GM23338 (cell line): ENCODE measurements around the gene GCFC2. TPM values are rescaled to one million over a fixed set of nuclear protein-coding genes. Genes with fewer than 3 reads are reported as not detected.

Source experiments
- ATAC-seq: fragments of 200-7000 bp; cut with Tn5 transposase; 3 replicates; pipeline ENCODE4 v1.9.1; 2020
- DNase-seq: peaks from one replicate; pipeline ENCODE4 v3.0.0-alpha.2; 2015; ENCODE audit warnings: low spot score
- H2AFZ ChIP-seq: fragments of 200-600 bp; sonication (generic); 2 replicates; pipeline ENCODE4 v1.8.0; 2016; ENCODE audit warnings: antibody characterized with exemption, mild to moderate bottlenecking, moderate library complexity
- H3F3A ChIP-seq: fragments of 200-600 bp; sonication (generic); replicated peaks from 2 replicates; pipeline ENCODE4 v1.8.0; 2017; ENCODE audit warnings: antibody characterized with exemption, mixed run types, low read depth
- H3K27ac ChIP-seq: fragments of 200-600 bp; sonication (generic); 2 replicates; pipeline ENCODE4 v1.6.1; 2016; ENCODE audit warnings: low read depth
- H3K27me3 ChIP-seq: fragments of 200-600 bp; sonication (generic); 2 replicates; pipeline ENCODE4 v1.8.0; 2016; ENCODE audit warnings: mild to moderate bottlenecking, mixed run types, moderate library complexity; ENCODE audit not compliant: insufficient read depth
- H3K36me3 ChIP-seq: fragments of 200-600 bp; sonication (generic); 2 replicates; pipeline ENCODE4 v1.8.0; 2016; ENCODE audit warnings: mild to moderate bottlenecking; ENCODE audit not compliant: insufficient read depth
- H3K4me1 ChIP-seq: fragments of 200-600 bp; sonication (generic); 2 replicates; pipeline ENCODE4 v1.8.0; 2016; ENCODE audit warnings: mild to moderate bottlenecking, moderate library complexity; ENCODE audit not compliant: insufficient read depth
- H3K4me2 ChIP-seq: fragments of 200-600 bp; sonication (generic); 2 replicates; pipeline ENCODE4 v1.7.1; 2017; ENCODE audit warnings: mixed run types
- H3K4me3 ChIP-seq: fragments of 200-600 bp; sonication (generic); 2 replicates; pipeline ENCODE4 v1.6.1; 2016; ENCODE audit warnings: mixed run types
- H3K79me2 ChIP-seq: fragments of 200-600 bp; sonication (generic); replicated peaks from 2 replicates; pipeline ENCODE4 v1.8.0; 2017; ENCODE audit warnings: mild to moderate bottlenecking; ENCODE audit not compliant: insufficient read depth
- H3K9me2 ChIP-seq: fragments of 200-600 bp; sonication (generic); 2 replicates; pipeline ENCODE4 v1.8.0; 2017; ENCODE audit not compliant: insufficient read depth
- H4K20me1 ChIP-seq: fragments of 200-600 bp; sonication (generic); replicated peaks from 2 replicates; pipeline ENCODE4 v1.8.0; 2017; ENCODE audit warnings: mild to moderate bottlenecking; ENCODE audit not compliant: insufficient read depth
- H3K27ac Mint-ChIP-seq: 2 replicates; pipeline ENCODE4 v1.8.0; 2020; ENCODE audit warnings: inconsistent platforms, mild to moderate bottlenecking, moderate library complexity, mixed read lengths
- H3K27me3 Mint-ChIP-seq: 3 replicates; pipeline ENCODE4 v1.8.0; 2022; ENCODE audit warnings: low read depth, mild to moderate bottlenecking, moderate library complexity, mixed read lengths, inconsistent platforms; ENCODE audit not compliant: insufficient read depth, poor library complexity
- H3K36me3 Mint-ChIP-seq: 3 replicates; pipeline ENCODE4 v1.8.0; 2021; ENCODE audit warnings: low read depth, mild to moderate bottlenecking, inconsistent platforms, moderate library complexity, mixed read lengths
- H3K4me1 Mint-ChIP-seq: 3 replicates; pipeline ENCODE4 v1.8.0; 2020; ENCODE audit warnings: mild to moderate bottlenecking, inconsistent platforms, mixed read lengths
- H3K4me3 Mint-ChIP-seq: 3 replicates; pipeline ENCODE4 v1.8.0; 2021; ENCODE audit warnings: moderate library complexity, mild to moderate bottlenecking, inconsistent platforms, mixed read lengths
- H3K9me3 Mint-ChIP-seq: 3 replicates; pipeline ENCODE4 v1.8.0; 2020; ENCODE audit warnings: moderate library complexity, mild to moderate bottlenecking, inconsistent platforms, mixed read lengths
- CREB1 ChIP-seq: fragments of 250-450 bp; sonication (Bioruptor Pico); IDR thresholded peaks from 2 replicates; pipeline ENCODE4 v1.5.0; 2020; ENCODE audit warnings: low read depth, mild to moderate bottlenecking, moderate library complexity
- EZH2 ChIP-seq: fragments of 200-600 bp; sonication (generic); IDR thresholded peaks from one replicate; pipeline ENCODE4 v1.8.0; 2017; ENCODE audit warnings: antibody characterized with exemption, mild to moderate bottlenecking, low read depth; ENCODE audit not compliant: unreplicated experiment
- EZH2phosphoT487 ChIP-seq: fragments of 200-600 bp; sonication (generic); IDR thresholded peaks from one replicate; pipeline ENCODE4 v1.8.1; 2018; ENCODE audit warnings: antibody characterized with exemption; ENCODE audit not compliant: unreplicated experiment
- JUNB ChIP-seq: IDR thresholded peaks from one replicate; pipeline ENCODE4 v1.6.1; 2016; ENCODE audit warnings: antibody characterized with exemption; ENCODE audit not compliant: unreplicated experiment
- NANOG ChIP-seq: IDR thresholded peaks from 2 replicates; pipeline ENCODE4 v1.6.1; 2016; ENCODE audit warnings: antibody characterized with exemption, borderline replicate concordance
- POLR2AphosphoS5 ChIP-seq: IDR thresholded peaks from 2 replicates; pipeline ENCODE4 v1.6.1; 2016; ENCODE audit warnings: antibody characterized with exemption, low read depth
- STAT1 ChIP-seq: IDR thresholded peaks from one replicate; pipeline ENCODE4 v1.6.1; 2016; ENCODE audit warnings: antibody characterized with exemption; ENCODE audit not compliant: unreplicated experiment
- ZNF114 ChIP-seq: fragments of 250-450 bp; sonication (Bioruptor Pico); IDR thresholded peaks from 2 replicates; pipeline ENCODE4 v1.5.0; 2020; ENCODE audit warnings: mild to moderate bottlenecking, moderate library complexity
- ZNF331 ChIP-seq: fragments of 250-450 bp; sonication (Bioruptor Pico); IDR thresholded peaks from 2 replicates; pipeline ENCODE4 v1.5.0; 2020; ENCODE audit warnings: low read depth, mild to moderate bottlenecking, moderate library complexity
- polyA plus RNA-seq: library from polyadenylated mRNA; unstranded; fragments of >200 nt; fragmentation: Nextera tagmentation; extraction: Ambion mirVana; gene quantifications from 2 replicates; pipeline ENCODE4 v1.2.1, GENCODE V29; 2016
- total RNA-seq: library from RNA; depleted of rRNA; stranded (reverse); fragments of >200 nt; shearing (Covaris generic); gene quantifications from 2 replicates; pipeline ENCODE4 v1.2.3, GENCODE V29; 2014
- TF ChIP-seq, protein P1 (sequence below): fragments of 250-450 bp; sonication (Bioruptor Pico); IDR thresholded peaks from 2 replicates; pipeline ENCODE4 v1.5.0; 2020; ENCODE audit warnings: mild to moderate bottlenecking, moderate library complexity
- TF ChIP-seq, protein P2 (sequence below), 2 experiments: fragments of 200-600 bp in 1 of 2; sonication (generic) in 1 of 2; conservative IDR thresholded peaks; 2 replicates each; pipeline versions ENCODE4 v1.5.1 to v1.6.1; 2016 to 2017; ENCODE audit warnings: antibody characterized with exemption in 2 of 2, low read depth in 2 of 2, mild to moderate bottlenecking in 2 of 2, moderate library complexity in 1 of 2
- TF ChIP-seq, protein P3 (sequence below): IDR thresholded peaks from 2 replicates; pipeline ENCODE4 v1.6.1; 2016; ENCODE audit warnings: antibody characterized with exemption
- TF ChIP-seq, protein P4 (sequence below): IDR thresholded peaks from one replicate; pipeline ENCODE4 v1.6.1; 2018; ENCODE audit warnings: antibody characterized with exemption; ENCODE audit not compliant: unreplicated experiment

Gene GCFC2
- total and polyA plus RNA-seq, 2 experiments from 2014 or later, result 23.8 to 26.2 TPM

DNA sequence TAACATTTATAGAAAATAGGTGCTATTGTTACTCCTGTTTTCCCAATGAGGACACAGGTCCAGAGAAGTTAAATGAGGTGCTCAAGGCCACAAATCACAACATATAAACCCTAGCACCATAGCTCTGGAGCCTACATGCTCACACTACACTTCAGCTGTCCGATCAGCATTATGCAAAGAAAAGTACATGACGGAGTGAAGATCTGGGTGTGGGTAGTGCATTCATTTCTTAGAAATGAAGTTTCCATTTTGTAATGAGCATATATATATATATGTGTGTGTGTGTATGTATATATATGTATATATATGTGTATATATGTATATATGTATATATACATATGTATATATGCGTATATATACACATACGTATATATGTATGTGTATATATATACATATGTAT, 94.3 kb downstream of the GCFC2 start:
- Histone ChIP-seq H3K9me2 (peaks cover 7% of the 10 kb centered on the region), H3K4me3 (no peak overlapping the region), H3K27ac (no peak overlapping the region), H3K36me3 (no peaks in the 10 kb centered on the region), H3K79me2 (no peaks in the 10 kb centered on the region), H4K20me1 (no peaks in the 10 kb centered on the region), H3K27me3 (no peaks in the 10 kb centered on the region), H3K4me2 (no peak overlapping the region), H3F3A (no peaks in the 10 kb centered on the region), H3K4me1 (no peaks in the 10 kb centered on the region), H2AFZ (no peak overlapping the region)
- Mint-ChIP-seq H3K27me3 (no peaks in the 10 kb centered on the region), H3K36me3 (no peaks in the 10 kb centered on the region), H3K4me1 (no peaks in the 10 kb centered on the region), H3K9me3 (no peaks in the 10 kb centered on the region; the same call in 2 of the 3 replicates), H3K4me3 (no peak overlapping the region), H3K27ac (no peak overlapping the region)
- ATAC-seq (no peak), DNase-seq (no peak)
- TF ChIP-seq, protein P1, sequence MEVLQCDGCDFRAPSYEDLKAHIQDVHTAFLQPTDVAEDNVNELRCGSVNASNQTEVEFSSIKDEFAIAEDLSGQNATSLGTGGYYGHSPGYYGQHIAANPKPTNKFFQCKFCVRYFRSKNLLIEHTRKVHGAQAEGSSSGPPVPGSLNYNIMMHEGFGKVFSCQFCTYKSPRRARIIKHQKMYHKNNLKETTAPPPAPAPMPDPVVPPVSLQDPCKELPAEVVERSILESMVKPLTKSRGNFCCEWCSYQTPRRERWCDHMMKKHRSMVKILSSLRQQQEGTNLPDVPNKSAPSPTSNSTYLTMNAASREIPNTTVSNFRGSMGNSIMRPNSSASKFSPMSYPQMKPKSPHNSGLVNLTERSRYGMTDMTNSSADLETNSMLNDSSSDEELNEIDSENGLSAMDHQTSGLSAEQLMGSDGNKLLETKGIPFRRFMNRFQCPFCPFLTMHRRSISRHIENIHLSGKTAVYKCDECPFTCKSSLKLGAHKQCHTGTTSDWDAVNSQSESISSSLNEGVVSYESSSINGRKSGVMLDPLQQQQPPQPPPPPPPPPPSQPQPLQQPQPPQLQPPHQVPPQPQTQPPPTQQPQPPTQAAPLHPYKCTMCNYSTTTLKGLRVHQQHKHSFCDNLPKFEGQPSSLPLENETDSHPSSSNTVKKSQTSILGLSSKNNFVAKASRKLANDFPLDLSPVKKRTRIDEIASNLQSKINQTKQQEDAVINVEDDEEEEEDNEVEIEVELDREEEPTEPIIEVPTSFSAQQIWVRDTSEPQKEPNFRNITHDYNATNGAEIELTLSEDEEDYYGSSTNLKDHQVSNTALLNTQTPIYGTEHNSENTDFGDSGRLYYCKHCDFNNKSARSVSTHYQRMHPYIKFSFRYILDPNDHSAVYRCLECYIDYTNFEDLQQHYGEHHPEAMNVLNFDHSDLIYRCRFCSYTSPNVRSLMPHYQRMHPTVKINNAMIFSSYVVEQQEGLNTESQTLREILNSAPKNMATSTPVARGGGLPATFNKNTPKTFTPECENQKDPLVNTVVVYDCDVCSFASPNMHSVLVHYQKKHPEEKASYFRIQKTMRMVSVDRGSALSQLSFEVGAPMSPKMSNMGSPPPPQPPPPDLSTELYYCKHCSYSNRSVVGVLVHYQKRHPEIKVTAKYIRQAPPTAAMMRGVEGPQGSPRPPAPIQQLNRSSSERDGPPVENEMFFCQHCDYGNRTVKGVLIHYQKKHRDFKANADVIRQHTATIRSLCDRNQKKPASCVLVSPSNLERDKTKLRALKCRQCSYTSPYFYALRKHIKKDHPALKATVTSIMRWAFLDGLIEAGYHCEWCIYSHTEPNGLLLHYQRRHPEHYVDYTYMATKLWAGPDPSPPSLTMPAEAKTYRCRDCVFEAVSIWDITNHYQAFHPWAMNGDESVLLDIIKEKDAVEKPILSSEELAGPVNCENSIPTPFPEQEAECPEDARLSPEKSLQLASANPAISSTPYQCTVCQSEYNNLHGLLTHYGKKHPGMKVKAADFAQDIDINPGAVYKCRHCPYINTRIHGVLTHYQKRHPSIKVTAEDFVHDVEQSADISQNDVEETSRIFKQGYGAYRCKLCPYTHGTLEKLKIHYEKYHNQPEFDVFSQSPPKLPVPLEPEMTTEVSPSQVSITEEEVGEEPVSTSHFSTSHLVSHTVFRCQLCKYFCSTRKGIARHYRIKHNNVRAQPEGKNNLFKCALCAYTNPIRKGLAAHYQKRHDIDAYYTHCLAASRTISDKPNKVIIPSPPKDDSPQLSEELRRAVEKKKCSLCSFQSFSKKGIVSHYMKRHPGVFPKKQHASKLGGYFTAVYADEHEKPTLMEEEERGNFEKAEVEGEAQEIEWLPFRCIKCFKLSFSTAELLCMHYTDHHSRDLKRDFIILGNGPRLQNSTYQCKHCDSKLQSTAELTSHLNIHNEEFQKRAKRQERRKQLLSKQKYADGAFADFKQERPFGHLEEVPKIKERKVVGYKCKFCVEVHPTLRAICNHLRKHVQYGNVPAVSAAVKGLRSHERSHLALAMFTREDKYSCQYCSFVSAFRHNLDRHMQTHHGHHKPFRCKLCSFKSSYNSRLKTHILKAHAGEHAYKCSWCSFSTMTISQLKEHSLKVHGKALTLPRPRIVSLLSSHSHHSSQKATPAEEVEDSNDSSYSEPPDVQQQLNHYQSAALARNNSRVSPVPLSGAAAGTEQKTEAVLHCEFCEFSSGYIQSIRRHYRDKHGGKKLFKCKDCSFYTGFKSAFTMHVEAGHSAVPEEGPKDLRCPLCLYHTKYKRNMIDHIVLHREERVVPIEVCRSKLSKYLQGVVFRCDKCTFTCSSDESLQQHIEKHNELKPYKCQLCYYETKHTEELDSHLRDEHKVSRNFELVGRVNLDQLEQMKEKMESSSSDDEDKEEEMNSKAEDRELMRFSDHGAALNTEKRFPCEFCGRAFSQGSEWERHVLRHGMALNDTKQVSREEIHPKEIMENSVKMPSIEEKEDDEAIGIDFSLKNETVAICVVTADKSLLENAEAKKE, result no peak
- TF ChIP-seq POLR2AphosphoS5, result no peak
- no peak for TF ChIP-seq ZNF114 (CRISPR knock-in tag)
- TF ChIP-seq CREB1, result no peak
- TF ChIP-seq, protein P2, sequence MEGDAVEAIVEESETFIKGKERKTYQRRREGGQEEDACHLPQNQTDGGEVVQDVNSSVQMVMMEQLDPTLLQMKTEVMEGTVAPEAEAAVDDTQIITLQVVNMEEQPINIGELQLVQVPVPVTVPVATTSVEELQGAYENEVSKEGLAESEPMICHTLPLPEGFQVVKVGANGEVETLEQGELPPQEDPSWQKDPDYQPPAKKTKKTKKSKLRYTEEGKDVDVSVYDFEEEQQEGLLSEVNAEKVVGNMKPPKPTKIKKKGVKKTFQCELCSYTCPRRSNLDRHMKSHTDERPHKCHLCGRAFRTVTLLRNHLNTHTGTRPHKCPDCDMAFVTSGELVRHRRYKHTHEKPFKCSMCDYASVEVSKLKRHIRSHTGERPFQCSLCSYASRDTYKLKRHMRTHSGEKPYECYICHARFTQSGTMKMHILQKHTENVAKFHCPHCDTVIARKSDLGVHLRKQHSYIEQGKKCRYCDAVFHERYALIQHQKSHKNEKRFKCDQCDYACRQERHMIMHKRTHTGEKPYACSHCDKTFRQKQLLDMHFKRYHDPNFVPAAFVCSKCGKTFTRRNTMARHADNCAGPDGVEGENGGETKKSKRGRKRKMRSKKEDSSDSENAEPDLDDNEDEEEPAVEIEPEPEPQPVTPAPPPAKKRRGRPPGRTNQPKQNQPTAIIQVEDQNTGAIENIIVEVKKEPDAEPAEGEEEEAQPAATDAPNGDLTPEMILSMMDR (conservative IDR thresholded peaks at IDR 0.05; ENCODE audit: low read depth in 2 of 2), result no peak
- TF ChIP-seq, protein P3, sequence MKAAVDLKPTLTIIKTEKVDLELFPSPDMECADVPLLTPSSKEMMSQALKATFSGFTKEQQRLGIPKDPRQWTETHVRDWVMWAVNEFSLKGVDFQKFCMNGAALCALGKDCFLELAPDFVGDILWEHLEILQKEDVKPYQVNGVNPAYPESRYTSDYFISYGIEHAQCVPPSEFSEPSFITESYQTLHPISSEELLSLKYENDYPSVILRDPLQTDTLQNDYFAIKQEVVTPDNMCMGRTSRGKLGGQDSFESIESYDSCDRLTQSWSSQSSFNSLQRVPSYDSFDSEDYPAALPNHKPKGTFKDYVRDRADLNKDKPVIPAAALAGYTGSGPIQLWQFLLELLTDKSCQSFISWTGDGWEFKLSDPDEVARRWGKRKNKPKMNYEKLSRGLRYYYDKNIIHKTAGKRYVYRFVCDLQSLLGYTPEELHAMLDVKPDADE, result no peak
- no peak for TF ChIP-seq NANOG
- TF ChIP-seq EZH2phosphoT487, result no peak
- no peak for TF ChIP-seq ZNF331 (CRISPR knock-in tag)
- no peak for TF ChIP-seq EZH2
- no peak for TF ChIP-seq STAT1
- TF ChIP-seq, protein P4, sequence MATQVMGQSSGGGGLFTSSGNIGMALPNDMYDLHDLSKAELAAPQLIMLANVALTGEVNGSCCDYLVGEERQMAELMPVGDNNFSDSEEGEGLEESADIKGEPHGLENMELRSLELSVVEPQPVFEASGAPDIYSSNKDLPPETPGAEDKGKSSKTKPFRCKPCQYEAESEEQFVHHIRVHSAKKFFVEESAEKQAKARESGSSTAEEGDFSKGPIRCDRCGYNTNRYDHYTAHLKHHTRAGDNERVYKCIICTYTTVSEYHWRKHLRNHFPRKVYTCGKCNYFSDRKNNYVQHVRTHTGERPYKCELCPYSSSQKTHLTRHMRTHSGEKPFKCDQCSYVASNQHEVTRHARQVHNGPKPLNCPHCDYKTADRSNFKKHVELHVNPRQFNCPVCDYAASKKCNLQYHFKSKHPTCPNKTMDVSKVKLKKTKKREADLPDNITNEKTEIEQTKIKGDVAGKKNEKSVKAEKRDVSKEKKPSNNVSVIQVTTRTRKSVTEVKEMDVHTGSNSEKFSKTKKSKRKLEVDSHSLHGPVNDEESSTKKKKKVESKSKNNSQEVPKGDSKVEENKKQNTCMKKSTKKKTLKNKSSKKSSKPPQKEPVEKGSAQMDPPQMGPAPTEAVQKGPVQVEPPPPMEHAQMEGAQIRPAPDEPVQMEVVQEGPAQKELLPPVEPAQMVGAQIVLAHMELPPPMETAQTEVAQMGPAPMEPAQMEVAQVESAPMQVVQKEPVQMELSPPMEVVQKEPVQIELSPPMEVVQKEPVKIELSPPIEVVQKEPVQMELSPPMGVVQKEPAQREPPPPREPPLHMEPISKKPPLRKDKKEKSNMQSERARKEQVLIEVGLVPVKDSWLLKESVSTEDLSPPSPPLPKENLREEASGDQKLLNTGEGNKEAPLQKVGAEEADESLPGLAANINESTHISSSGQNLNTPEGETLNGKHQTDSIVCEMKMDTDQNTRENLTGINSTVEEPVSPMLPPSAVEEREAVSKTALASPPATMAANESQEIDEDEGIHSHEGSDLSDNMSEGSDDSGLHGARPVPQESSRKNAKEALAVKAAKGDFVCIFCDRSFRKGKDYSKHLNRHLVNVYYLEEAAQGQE, result no peak
- no peak for TF ChIP-seq JUNB
